ENCODE results near the gene PTPN23. TPM values are rescaled to one million over a fixed set of nuclear protein-coding genes. Genes with fewer than 3 reads are reported as not detected.
A peak's percentile ranks its signal among the peaks of the same experiment; 100 is the strongest.

Gene PTPN23
- total and polyA plus RNA-seq, 2 of the 13 experiments (the other 11 are each of a cell fraction or from before 2014, with no cell fraction given), result 2.3 to 3.7 TPM

- no peak for TF ChIP-seq ZNF768 (CRISPR knock-in tag; IDR thresholded peaks at IDR 0.05)
Observed at GRCh38 chr3:47347217-47347801, 33.5 kb upstream of the PTPN23 start (continued).

GRCh38 chr3:47348411-47349154 is 32.2 kb upstream of the PTPN23 start:
- H3K27ac ChIP-seq (ENCODE audit: extremely low read length, insufficient read depth, low read length), result no peak overlapping the region
- FAIRE-seq (no peak), ATAC-seq (no peak), DNase-seq (ENCODE audit: low spot score) (no peak)
- no peaks in the 10 kb centered on the region for H4K20me1 ChIP-seq (ENCODE audit: insufficient read depth, low read length)
- no peak overlapping the region for H3K4me2 ChIP-seq (ENCODE audit: low read depth, low read length)
- H2AFZ ChIP-seq (ENCODE audit: low read length), result no peak overlapping the region
- no peaks in the 10 kb centered on the region for H3K27me3 ChIP-seq (ENCODE audit: control insufficient read depth in 1 of 2, insufficient read depth in 2 of 2, low read length in 2 of 2)
- H3K9ac ChIP-seq (ENCODE audit: insufficient read depth, low read depth, low read length), result no peak overlapping the region
- no peaks in the 10 kb centered on the region for H3K79me2 ChIP-seq (ENCODE audit: insufficient read depth, low read length)
- H3K4me1 ChIP-seq (ENCODE audit: insufficient read depth, low read length), result peaks cover under 1% of the 10 kb centered on the region; the same call in 1 of the 2 replicates
- H3K9me3 ChIP-seq (ENCODE audit: low read length), result no peaks in the 10 kb centered on the region
- ChIA-PET POLR2A (no interaction called here), CTCF (ENCODE audit: low intra/inter-chr PET ratio, low total read pairs) (no interaction called here)
- intact Hi-C loops (cut with micrococcal nuclease; ENCODE audit: unreplicated experiment) (no loop called here), in situ Hi-C loops (cut with HindIII; ENCODE audit: extremely low pct_ligation_motif_present, low pct_unique_long_range_greater_than_20kb) (no loop called here)
- TF ChIP-seq SNAPC2 (CRISPR knock-in tag; IDR thresholded peaks at IDR 0.05) (no peak), GZF1 (CRISPR knock-in tag; IDR thresholded peaks at IDR 0.05) (no peak), HMG20A (CRISPR knock-in tag; IDR thresholded peaks at IDR 0.05; ENCODE audit: borderline replicate concordance) (no peak)
- BruUV-seq (replicated peaks), result no TSS peak
- WGBS (ENCODE audit: low lambda C conversion rate), result 81% methylated on average over 5 of the region's 5 CpGs
- H3K4me3 ChIP-seq (replicated peaks in 1 of 3; ENCODE audit: insufficient read depth in 1 of 3, low read depth in 2 of 3, low read length in 3 of 3), result no peak overlapping the region
- H3K36me3 ChIP-seq (replicated peaks in 1 of 2; ENCODE audit: control insufficient read depth in 1 of 2, insufficient read depth in 2 of 2, low read length in 2 of 2), result peaks cover 5 to 14% of the 10 kb centered on the region in 2 experiments; a peak in 3 of 5 replicates

- no peak overlapping the region for H3K4me2 ChIP-seq (ENCODE audit: low read depth, low read length)
- H3K36me3 ChIP-seq (replicated peaks in 1 of 2; ENCODE audit: control insufficient read depth in 1 of 2, insufficient read depth in 2 of 2, low read length in 2 of 2), result no peaks in the 10 kb centered on the region
- no TSS peak for BruUV-seq (replicated peaks)
- POLR2A ChIA-PET, result no interaction called here
- no peak overlapping the region for H2AFZ ChIP-seq (ENCODE audit: low read length)
- H3K79me2 ChIP-seq (ENCODE audit: insufficient read depth, low read length), result no peaks in the 10 kb centered on the region
- no peaks in the 10 kb centered on the region for H3K4me1 ChIP-seq (ENCODE audit: insufficient read depth, low read length)
- 9% methylated on average over 3 of the region's 3 CpGs for WGBS (ENCODE audit: low lambda C conversion rate)
- ATAC-seq (peak; percentile 46), DNase-seq (ENCODE audit: low spot score) (no peak), FAIRE-seq (no peak)
- CTCF ChIA-PET (ENCODE audit: low intra/inter-chr PET ratio, low total read pairs), result no interaction called here
- H3K27ac ChIP-seq (ENCODE audit: extremely low read length, insufficient read depth, low read length), result no peak overlapping the region
- no peak overlapping the region for H3K4me3 ChIP-seq (replicated peaks in 1 of 3; ENCODE audit: insufficient read depth in 1 of 3, low read depth in 2 of 3, low read length in 3 of 3)
- H4K20me1 ChIP-seq (ENCODE audit: insufficient read depth, low read length), result no peaks in the 10 kb centered on the region
- peaks cover 11% of the 10 kb centered on the region for H3K9me3 ChIP-seq (ENCODE audit: low read length)
- no peak for TF ChIP-seq NFE2L2 (IDR thresholded peaks at IDR 0.05; ENCODE audit: low read length)
- no peak for TF ChIP-seq MTF2 (CRISPR knock-in tag; IDR thresholded peaks at IDR 0.05; ENCODE audit: borderline replicate concordance)
- peak; percentile 71; the same call in 1 of the 2 replicates for TF ChIP-seq RAD51 (IDR thresholded peaks at IDR 0.05; ENCODE audit: borderline replicate concordance)
- no peak for TF ChIP-seq ZNF382 (CRISPR knock-in tag; IDR thresholded peaks at IDR 0.05; ENCODE audit: borderline replicate concordance)
- no peak for TF ChIP-seq IKZF1 (IDR thresholded peaks at IDR 0.05)
- no peak for TF ChIP-seq PBX3 (CRISPR knock-in tag; IDR thresholded peaks at IDR 0.05; ENCODE audit: borderline replicate concordance)
- TF ChIP-seq HNF4A (CRISPR knock-in tag; IDR thresholded peaks at IDR 0.05), result no peak
- 0 out of 2 replicates have a peak, but pooled peaks have one; percentile 16 for TF ChIP-seq USF2 (IDR thresholded peaks at IDR 0.05; ENCODE audit: low read depth, low read length)
- no peak for TF ChIP-seq USF2 (CRISPR knock-in tag; IDR thresholded peaks at IDR 0.05; ENCODE audit: borderline replicate concordance)
- TF ChIP-seq KAT7 (CRISPR knock-in tag; IDR thresholded peaks at IDR 0.05; ENCODE audit: borderline replicate concordance), result no peak
- H3K27me3 ChIP-seq (ENCODE audit: control insufficient read depth in 1 of 2, insufficient read depth in 2 of 2, low read length in 2 of 2), result no peaks in the 10 kb centered on the region
- intact Hi-C loops (cut with micrococcal nuclease; ENCODE audit: unreplicated experiment), result no loop called here
- in situ Hi-C loops (cut with HindIII; ENCODE audit: extremely low pct_ligation_motif_present, low pct_unique_long_range_greater_than_20kb), result no loop called here
- no peak overlapping the region for H3K9ac ChIP-seq (ENCODE audit: insufficient read depth, low read depth, low read length)
Observed at GRCh38 chr3:47355010-47355409, 25.8 kb upstream of the PTPN23 start.

Measured in HepG2 (cell line).